B cell (primary cell): ENCODE results near the gene CERK. TPM values are rescaled to one million over a fixed set of nuclear protein-coding genes. Genes with fewer than 3 reads are reported as not detected.

ENCODE experiments used
- ATAC-seq: fragments of 200-7000 bp; cut with Tn5 transposase; one replicate; pipeline ENCODE4 v1.10.0; 2021; ENCODE audit warnings: low read depth, mild to moderate bottlenecking, moderate number of reproducible peaks, moderate library complexity
- CTCF ChIA-PET: fragments of 350-600 bp; sonication (Branson Sonifier 250); formaldehyde crosslinking; loops from one replicate; lab custom pipeline; 2021; ENCODE audit warnings: antibody characterized with exemption, inconsistent platforms; lab: Charles Lee
- POLR2A ChIA-PET: fragments of 350-600 bp; sonication (Branson Sonifier 250); formaldehyde crosslinking; loops from one replicate; lab custom pipeline; 2021; ENCODE audit warnings: antibody characterized with exemption; lab: Charles Lee
- DNase-seq: peaks from one replicate; pipeline ENCODE4 v3.0.0; 2013
- H2AFZ ChIP-seq: 2 replicates; pipeline ENCODE4 v1.6.1; 2012; ENCODE audit warnings: mild to moderate bottlenecking, low read depth, low read length; ENCODE audit not compliant: insufficient read depth, poor library complexity, severe bottlenecking
- H3K27ac ChIP-seq, 2 donors: 1 replicate in 1 of 2; 2 replicates in 1 of 2; pipeline ENCODE4 v1.5.1; 2012 to 2013; ENCODE audit warnings: low read length in 2 of 2, mild to moderate bottlenecking in 2 of 2, moderate library complexity in 1 of 2
- H3K27me3 ChIP-seq, 4 experiments: fragments of 200-600 bp in 1 of 4; sonication (generic) in 1 of 4; replicated peaks in 1 of 4; 1 replicate in 2 of 4; 2 replicates in 2 of 4; pipeline versions ENCODE4 v1.6.1 to v1.7.0; 2013 to 2016; ENCODE audit warnings: low read length in 3 of 4, mild to moderate bottlenecking in 2 of 4, mixed read lengths in 1 of 4, moderate library complexity in 1 of 4; ENCODE audit not compliant: insufficient read depth in 4 of 4, control insufficient read depth in 3 of 4; ENCODE audit errors: control extremely low read depth in 1 of 4
- H3K36me3 ChIP-seq, 2 experiments: replicated peaks in 1 of 2; 1 replicate in 1 of 2; 2 replicates in 1 of 2; pipeline versions ENCODE4 v1.6.1 to v1.7.1; 2013; ENCODE audit warnings: low read length in 1 of 2; ENCODE audit not compliant: insufficient read depth in 2 of 2, control insufficient read depth in 1 of 2; ENCODE audit errors: control extremely low read depth in 1 of 2, extremely low read depth in 1 of 2
- H3K4me1 ChIP-seq, 2 donors: fragments of 200-600 bp in 1 of 2; sonication (generic) in 1 of 2; 1 replicate in 1 of 2; 2 replicates in 1 of 2; pipeline versions ENCODE4 v1.5.1 to v1.6.1; 2013 to 2017; ENCODE audit warnings: low read length in 2 of 2; ENCODE audit not compliant: control insufficient read depth in 2 of 2, insufficient read depth in 2 of 2
- H3K4me2 ChIP-seq: replicated peaks from 2 replicates; pipeline ENCODE3; 2012; ENCODE audit warnings: mild to moderate bottlenecking, low read depth, low read length; ENCODE audit not compliant: poor library complexity, severe bottlenecking
- H3K4me3 ChIP-seq, 5 experiments: fragments of 200-600 bp in 1 of 5; sonication (generic) in 1 of 5; 1 replicate in 3 of 5; 2 replicates in 2 of 5; pipeline versions ENCODE4 v1.5.1 to v1.7.0; 2011 to 2016; ENCODE audit warnings: low read length in 4 of 5, mild to moderate bottlenecking in 4 of 5, low read depth in 2 of 5, control low read depth in 1 of 5, moderate library complexity in 1 of 5; ENCODE audit not compliant: insufficient read depth in 1 of 5; ENCODE audit errors: control extremely low read depth in 1 of 5, extremely low read depth in 1 of 5
- H3K79me2 ChIP-seq: fragments of 200-600 bp; sonication (generic); one replicate; pipeline ENCODE4 v1.6.0; 2016; ENCODE audit warnings: low read length; ENCODE audit not compliant: control insufficient read depth, insufficient read depth
- H3K9ac ChIP-seq: fragments of 200-600 bp; sonication (generic); 2 replicates; pipeline ENCODE4 v1.6.1; 2017; ENCODE audit warnings: mild to moderate bottlenecking, low read length, moderate library complexity
- H3K9me3 ChIP-seq, 3 donors: one replicate each; pipeline versions ENCODE4 v1.6.1 to v1.7.1; 2013; ENCODE audit warnings: low read length in 2 of 3; ENCODE audit not compliant: control insufficient read depth in 2 of 3, insufficient read depth in 1 of 3; ENCODE audit errors: control extremely low read depth in 1 of 3
- H4K20me1 ChIP-seq: 2 replicates; pipeline ENCODE4 v1.6.0; 2012; ENCODE audit warnings: mild to moderate bottlenecking, low read length; ENCODE audit not compliant: insufficient read depth, control insufficient read depth, poor library complexity, severe bottlenecking
- H3K27ac Mint-ChIP-seq: one replicate; pipeline ENCODE4 v1.8.0; 2021; ENCODE audit warnings: mixed read lengths
- H3K27me3 Mint-ChIP-seq: one replicate; pipeline ENCODE4 v1.8.0; 2021; ENCODE audit warnings: mixed read lengths
- H3K4me1 Mint-ChIP-seq: one replicate; pipeline ENCODE4 v1.8.0; 2021; ENCODE audit warnings: mixed read lengths
- H3K4me3 Mint-ChIP-seq: one replicate; pipeline ENCODE4 v1.8.0; 2021; ENCODE audit warnings: mixed read lengths
- H3K9me3 Mint-ChIP-seq: one replicate; pipeline ENCODE4 v1.8.0; 2022; ENCODE audit warnings: mixed read lengths; ENCODE audit not compliant: insufficient read depth
- CTCF ChIP-seq: fragments of 200-600 bp; IDR thresholded peaks from one replicate; pipeline ENCODE4 v1.8.0; 2022; ENCODE audit warnings: antibody characterized with exemption, mild to moderate bottlenecking
- EZH2 ChIP-seq: IDR thresholded peaks from 2 replicates; pipeline ENCODE4 v1.6.1; 2012; ENCODE audit warnings: borderline replicate concordance, low read depth, mild to moderate bottlenecking, moderate library complexity, low read length; ENCODE audit not compliant: insufficient read depth, poor library complexity, severe bottlenecking
- WGBS: methylation state at CpG from one replicate; pipeline ENCODE4 v1.1.5; 2013; ENCODE audit warnings: missing lambda C conversion rate; ENCODE audit not compliant: insufficient coverage; 5-methylcytosine and 5-hydroxymethylcytosine counted together
- intact Hi-C: fragments of 100-400 bp; cut with micrococcal nuclease; formaldehyde crosslinking; loops from one replicate; pipeline ENCODE4 v1.10.0; 2022
- polyA plus RNA-seq: library from polyadenylated mRNA; depleted of rRNA; stranded (reverse); fragments of >200 nt; gene quantifications from 2 replicates; pipeline ENCODE4 v1.2.3, GENCODE V29; 2012
- total RNA-seq, 2 donors: library from RNA; stranded (reverse); fragments of 120-200 nt in 1 of 2; gene quantifications; 1 replicate in 1 of 2; 2 replicates in 1 of 2; pipeline versions ENCODE4 v1.2.3 to v1.2.4, GENCODE V29; 2013 to 2022

The CERK gene
- total and polyA plus RNA-seq, 2 donors (not counting 1 experiment from before 2014, with no cell fraction given) = 23.2 to 48.3 TPM

- Histone ChIP-seq H4K20me1 (peaks cover 9% of the 10 kb centered on the region), H3K79me2 (peaks cover 83% of the 10 kb centered on the region), H3K4me1 (peaks cover 48 to 62% of the 10 kb centered on the region in 2 donors), H3K36me3 (peaks cover 0 to 15% of the 10 kb centered on the region in 2 experiments), H3K27me3 (no peaks in the 10 kb centered on the region), H3K9me3 (no peaks in the 10 kb centered on the region), H2AFZ (peak within 1 kb of the TSS; percentile 73), H3K27ac (peak within 1 kb of the TSS; percentile 87 to 93), H3K9ac (peak within 1 kb of the TSS; percentile 87), H3K4me2 (peak within 1 kb of the TSS; percentile 78), H3K4me3 (peak within 1 kb of the TSS; percentile 51 to 96 (median 89))
- ATAC-seq (peak; percentile 70), DNase-seq (peak; percentile 95)
- CTCF ChIA-PET = interaction anchor here (0.5 to 13.1 kb wide), 13 partner anchors 8 to 219 kb away, joined by 3 to 468 read pairs (median 10); no protein-coding TSS in a partner anchor
- H3K4me3 Mint-ChIP-seq = peak within 1 kb of the TSS; percentile 96
- POLR2A ChIA-PET = interaction anchor here (0.7 to 4.5 kb wide), 12 partner anchors 8 to 1334 kb away, joined by 3 to 92 read pairs (median 6); partner anchors contain the start of gene CERK
- peaks cover 59% of the 10 kb centered on the region for H3K4me1 Mint-ChIP-seq
- under 1% methylated on average over 66 of the region's 66 CpGs for WGBS
- no peaks in the 10 kb centered on the region for H3K9me3 Mint-ChIP-seq
- no peaks in the 10 kb centered on the region for H3K27me3 Mint-ChIP-seq
- peak within 1 kb of the TSS; percentile 99 for H3K27ac Mint-ChIP-seq
- TF ChIP-seq CTCF (no peak), EZH2 (no peak)
- intact Hi-C loops = loop anchor here (1.0 to 2.0 kb wide), 4 partner anchors 12 to 78 kb away; no protein-coding TSS in a partner anchor
These were observed 24.4 kb upstream of the CERK start, which contains the start of gene TBC1D22A for GRCh38 chr22:46762238-46763050. Gene TBC1D22A, plus strand, starts transcription at chr22:46762650. Its CDS starts 137 bp downstream, at chr22:46762787.
